ENCODE results near the gene GMCL1. TPM values are rescaled to one million over a fixed set of nuclear protein-coding genes. Genes with fewer than 3 reads are reported as not detected.

Gene GMCL1
- total RNA-seq, 1 experiment from 2014 or later: 21.6 TPM

DNA sequence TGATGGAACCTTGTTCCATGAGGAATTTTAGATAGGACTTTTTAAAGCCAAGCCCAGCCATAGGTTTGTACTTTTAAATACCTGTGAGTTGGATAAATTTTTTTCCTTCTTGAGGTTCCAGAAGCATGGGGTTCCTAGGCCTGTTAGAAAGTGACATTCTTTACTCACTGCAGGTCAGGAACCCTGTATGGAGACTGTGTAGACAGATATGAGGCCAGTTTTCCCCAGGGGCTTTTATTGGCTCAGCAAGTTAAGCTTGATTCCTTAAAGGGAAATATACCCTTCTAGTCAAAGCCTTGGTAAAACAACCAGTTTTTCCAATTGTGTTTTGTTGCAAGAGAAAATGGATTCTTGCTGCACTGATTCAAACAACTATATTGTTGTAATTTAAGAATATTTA lies 38.4 kb upstream of the GMCL1 start:
- CTCF ChIA-PET: interaction anchor here (1.2 to 3.8 kb wide), 5 partner anchors 10 to 74 kb away, joined by 3 to 36 read pairs (median 5); partner anchors contain the start of gene ANXA4
- DNase-seq (ENCODE audit: low spot score): no peak
- TF ChIP-seq, protein P1, sequence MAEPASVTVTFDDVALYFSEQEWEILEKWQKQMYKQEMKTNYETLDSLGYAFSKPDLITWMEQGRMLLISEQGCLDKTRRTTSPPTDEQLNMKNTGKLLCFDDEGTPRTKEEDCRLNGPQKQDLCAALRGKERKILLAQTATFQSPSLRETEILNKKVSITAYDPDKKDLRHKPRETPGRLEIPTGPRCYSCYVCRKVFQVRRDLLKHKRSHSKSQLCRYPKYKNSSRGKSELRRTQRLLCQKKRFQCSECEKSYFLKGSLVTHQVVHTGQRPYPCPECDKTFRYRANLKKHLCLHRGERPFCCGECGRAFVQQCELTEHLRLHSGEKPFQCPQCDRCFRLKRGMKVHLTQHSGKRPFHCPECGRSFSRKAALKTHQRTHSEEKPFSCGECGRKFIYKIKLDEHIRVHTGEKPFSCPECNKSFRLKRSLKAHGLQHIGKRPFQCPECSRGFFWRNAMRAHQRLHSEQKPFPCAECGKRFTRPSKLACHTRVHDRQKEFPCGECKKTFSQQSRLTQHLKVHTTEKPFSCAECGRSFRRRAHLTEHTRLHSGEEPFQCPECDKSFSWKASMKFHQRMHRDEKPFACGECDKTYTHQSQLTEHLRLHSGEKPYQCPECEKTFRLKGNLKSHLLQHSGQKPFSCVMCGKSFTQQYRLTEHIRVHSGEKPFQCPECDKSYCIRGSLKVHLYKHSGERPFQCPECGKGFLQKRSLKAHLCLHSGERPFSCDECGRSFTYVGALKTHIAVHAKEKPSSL (CRISPR knock-in tag; conservative IDR thresholded peaks at IDR 0.05): no peak
- TF ChIP-seq ELF4 (CRISPR knock-in tag; IDR thresholded peaks at IDR 0.05; ENCODE audit: low read depth) (no peak), JAZF1 (CRISPR knock-in tag; IDR thresholded peaks at IDR 0.05) (no peak)
- TF ChIP-seq, protein P2, sequence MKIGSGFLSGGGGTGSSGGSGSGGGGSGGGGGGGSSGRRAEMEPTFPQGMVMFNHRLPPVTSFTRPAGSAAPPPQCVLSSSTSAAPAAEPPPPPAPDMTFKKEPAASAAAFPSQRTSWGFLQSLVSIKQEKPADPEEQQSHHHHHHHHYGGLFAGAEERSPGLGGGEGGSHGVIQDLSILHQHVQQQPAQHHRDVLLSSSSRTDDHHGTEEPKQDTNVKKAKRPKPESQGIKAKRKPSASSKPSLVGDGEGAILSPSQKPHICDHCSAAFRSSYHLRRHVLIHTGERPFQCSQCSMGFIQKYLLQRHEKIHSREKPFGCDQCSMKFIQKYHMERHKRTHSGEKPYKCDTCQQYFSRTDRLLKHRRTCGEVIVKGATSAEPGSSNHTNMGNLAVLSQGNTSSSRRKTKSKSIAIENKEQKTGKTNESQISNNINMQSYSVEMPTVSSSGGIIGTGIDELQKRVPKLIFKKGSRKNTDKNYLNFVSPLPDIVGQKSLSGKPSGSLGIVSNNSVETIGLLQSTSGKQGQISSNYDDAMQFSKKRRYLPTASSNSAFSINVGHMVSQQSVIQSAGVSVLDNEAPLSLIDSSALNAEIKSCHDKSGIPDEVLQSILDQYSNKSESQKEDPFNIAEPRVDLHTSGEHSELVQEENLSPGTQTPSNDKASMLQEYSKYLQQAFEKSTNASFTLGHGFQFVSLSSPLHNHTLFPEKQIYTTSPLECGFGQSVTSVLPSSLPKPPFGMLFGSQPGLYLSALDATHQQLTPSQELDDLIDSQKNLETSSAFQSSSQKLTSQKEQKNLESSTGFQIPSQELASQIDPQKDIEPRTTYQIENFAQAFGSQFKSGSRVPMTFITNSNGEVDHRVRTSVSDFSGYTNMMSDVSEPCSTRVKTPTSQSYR (CRISPR knock-in tag; IDR thresholded peaks at IDR 0.05): no peak
- TF ChIP-seq, protein P3, sequence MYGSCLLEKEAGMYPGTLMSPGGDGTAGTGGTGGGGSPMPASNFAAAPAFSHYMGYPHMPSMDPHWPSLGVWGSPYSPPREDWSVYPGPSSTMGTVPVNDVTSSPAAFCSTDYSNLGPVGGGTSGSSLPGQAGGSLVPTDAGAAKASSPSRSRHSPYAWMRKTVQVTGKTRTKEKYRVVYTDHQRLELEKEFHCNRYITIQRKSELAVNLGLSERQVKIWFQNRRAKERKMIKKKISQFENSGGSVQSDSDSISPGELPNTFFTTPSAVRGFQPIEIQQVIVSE (CRISPR knock-in tag; IDR thresholded peaks at IDR 0.05; ENCODE audit: borderline replicate concordance): no peak
- TF ChIP-seq, protein P4, sequence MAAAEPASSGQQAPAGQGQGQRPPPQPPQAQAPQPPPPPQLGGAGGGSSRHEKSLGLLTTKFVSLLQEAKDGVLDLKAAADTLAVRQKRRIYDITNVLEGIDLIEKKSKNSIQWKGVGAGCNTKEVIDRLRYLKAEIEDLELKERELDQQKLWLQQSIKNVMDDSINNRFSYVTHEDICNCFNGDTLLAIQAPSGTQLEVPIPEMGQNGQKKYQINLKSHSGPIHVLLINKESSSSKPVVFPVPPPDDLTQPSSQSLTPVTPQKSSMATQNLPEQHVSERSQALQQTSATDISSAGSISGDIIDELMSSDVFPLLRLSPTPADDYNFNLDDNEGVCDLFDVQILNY (CRISPR knock-in tag; IDR thresholded peaks at IDR 0.05): no peak
- TF ChIP-seq, protein P5, sequence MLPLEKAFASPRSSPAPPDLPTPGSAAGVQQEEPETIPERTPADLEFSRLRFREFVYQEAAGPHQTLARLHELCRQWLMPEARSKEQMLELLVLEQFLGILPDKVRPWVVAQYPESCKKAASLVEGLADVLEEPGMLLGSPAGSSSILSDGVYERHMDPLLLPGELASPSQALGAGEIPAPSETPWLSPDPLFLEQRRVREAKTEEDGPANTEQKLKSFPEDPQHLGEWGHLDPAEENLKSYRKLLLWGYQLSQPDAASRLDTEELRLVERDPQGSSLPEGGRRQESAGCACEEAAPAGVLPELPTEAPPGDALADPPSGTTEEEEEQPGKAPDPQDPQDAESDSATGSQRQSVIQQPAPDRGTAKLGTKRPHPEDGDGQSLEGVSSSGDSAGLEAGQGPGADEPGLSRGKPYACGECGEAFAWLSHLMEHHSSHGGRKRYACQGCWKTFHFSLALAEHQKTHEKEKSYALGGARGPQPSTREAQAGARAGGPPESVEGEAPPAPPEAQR (CRISPR knock-in tag; IDR thresholded peaks at IDR 0.05): no peak
- H3K4me1 Mint-ChIP-seq: peaks cover 18% of the 10 kb centered on the region
- ATAC-seq: no peak
- no peaks in the 10 kb centered on the region for H3K9me3 Mint-ChIP-seq
- H3K27me3 Mint-ChIP-seq (ENCODE audit: low read depth): no peaks in the 10 kb centered on the region
- no peak overlapping the region for H3K27ac Mint-ChIP-seq
- POLR2A ChIA-PET: no interaction called here
- H3K4me3 Mint-ChIP-seq: no peak overlapping the region
- H3K36me3 Mint-ChIP-seq: no peaks in the 10 kb centered on the region

DNA sequence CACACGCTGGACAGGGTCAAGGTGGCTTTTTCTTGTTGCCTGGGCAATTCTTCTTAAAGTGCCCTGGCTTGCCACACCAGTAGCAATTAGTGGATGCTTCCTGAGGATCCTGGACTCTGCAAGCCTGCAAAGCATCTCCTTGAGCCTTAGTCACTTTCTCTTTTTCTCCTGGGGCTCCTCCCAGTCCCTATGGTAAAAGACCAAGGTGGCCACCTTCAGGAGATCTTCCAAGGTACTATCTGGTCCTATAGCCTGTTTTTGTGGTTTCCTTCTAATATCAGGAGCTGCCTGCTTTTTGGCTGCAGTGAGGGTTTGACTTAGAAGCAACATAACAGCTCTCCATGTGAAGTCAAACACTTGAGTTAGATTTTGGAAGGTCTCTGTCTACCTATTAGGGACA lies 33.3 kb upstream of the GMCL1 start:
- POLR2A ChIA-PET: no interaction called here
- peaks cover 11% of the 10 kb centered on the region for H3K4me1 Mint-ChIP-seq
- ATAC-seq: no peak

More for the DNA sequence above, 33.3 kb upstream of the GMCL1 start:
- Mint-ChIP-seq H3K27me3 (ENCODE audit: low read depth) (no peaks in the 10 kb centered on the region), H3K9me3 (peaks cover 5% of the 10 kb centered on the region), H3K27ac (no peak overlapping the region), H3K36me3 (peaks cover 4% of the 10 kb centered on the region), H3K4me3 (no peak overlapping the region)
- TF ChIP-seq, protein P6, sequence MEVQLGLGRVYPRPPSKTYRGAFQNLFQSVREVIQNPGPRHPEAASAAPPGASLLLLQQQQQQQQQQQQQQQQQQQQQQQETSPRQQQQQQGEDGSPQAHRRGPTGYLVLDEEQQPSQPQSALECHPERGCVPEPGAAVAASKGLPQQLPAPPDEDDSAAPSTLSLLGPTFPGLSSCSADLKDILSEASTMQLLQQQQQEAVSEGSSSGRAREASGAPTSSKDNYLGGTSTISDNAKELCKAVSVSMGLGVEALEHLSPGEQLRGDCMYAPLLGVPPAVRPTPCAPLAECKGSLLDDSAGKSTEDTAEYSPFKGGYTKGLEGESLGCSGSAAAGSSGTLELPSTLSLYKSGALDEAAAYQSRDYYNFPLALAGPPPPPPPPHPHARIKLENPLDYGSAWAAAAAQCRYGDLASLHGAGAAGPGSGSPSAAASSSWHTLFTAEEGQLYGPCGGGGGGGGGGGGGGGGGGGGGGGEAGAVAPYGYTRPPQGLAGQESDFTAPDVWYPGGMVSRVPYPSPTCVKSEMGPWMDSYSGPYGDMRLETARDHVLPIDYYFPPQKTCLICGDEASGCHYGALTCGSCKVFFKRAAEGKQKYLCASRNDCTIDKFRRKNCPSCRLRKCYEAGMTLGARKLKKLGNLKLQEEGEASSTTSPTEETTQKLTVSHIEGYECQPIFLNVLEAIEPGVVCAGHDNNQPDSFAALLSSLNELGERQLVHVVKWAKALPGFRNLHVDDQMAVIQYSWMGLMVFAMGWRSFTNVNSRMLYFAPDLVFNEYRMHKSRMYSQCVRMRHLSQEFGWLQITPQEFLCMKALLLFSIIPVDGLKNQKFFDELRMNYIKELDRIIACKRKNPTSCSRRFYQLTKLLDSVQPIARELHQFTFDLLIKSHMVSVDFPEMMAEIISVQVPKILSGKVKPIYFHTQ (CRISPR knock-in tag; IDR thresholded peaks at IDR 0.05): no peak
- TF ChIP-seq, protein P2 (CRISPR knock-in tag; IDR thresholded peaks at IDR 0.05): no peak
- TF ChIP-seq, protein P7, sequence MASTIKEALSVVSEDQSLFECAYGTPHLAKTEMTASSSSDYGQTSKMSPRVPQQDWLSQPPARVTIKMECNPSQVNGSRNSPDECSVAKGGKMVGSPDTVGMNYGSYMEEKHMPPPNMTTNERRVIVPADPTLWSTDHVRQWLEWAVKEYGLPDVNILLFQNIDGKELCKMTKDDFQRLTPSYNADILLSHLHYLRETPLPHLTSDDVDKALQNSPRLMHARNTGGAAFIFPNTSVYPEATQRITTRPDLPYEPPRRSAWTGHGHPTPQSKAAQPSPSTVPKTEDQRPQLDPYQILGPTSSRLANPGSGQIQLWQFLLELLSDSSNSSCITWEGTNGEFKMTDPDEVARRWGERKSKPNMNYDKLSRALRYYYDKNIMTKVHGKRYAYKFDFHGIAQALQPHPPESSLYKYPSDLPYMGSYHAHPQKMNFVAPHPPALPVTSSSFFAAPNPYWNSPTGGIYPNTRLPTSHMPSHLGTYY (CRISPR knock-in tag; IDR thresholded peaks at IDR 0.05): no peak
- TF ChIP-seq, protein P8, sequence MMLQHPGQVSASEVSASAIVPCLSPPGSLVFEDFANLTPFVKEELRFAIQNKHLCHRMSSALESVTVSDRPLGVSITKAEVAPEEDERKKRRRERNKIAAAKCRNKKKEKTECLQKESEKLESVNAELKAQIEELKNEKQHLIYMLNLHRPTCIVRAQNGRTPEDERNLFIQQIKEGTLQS (CRISPR knock-in tag; conservative IDR thresholded peaks at IDR 0.05): no peak
- TF ChIP-seq TEAD4 (CRISPR knock-in tag; IDR thresholded peaks at IDR 0.05): no peak
- DNase-seq (ENCODE audit: low spot score): no peak
- CTCF ChIA-PET: interaction anchor here (2.0 kb wide), 1 partner anchor 71 kb away, joined by 11 read pairs; no protein-coding TSS in a partner anchor
